Fibroblast of skin of left quadriceps (primary cell): ENCODE results near the gene SCAMP3.
A peak's percentile ranks its signal among the peaks of the same experiment; 100 is the strongest.
"Not testable (repeated sequence)": the region's sequence is repeated elsewhere in the genome, so short reads cannot be mapped to it uniquely, and the experiment has no call there.

Experiments used
- DNase-seq, 2 experiments: peaks; one replicate each; pipeline ENCODE4 v3.0.0-alpha.2; 2013; ENCODE audit warnings: low read depth in 2 of 2

The SCAMP3 gene

DNA sequence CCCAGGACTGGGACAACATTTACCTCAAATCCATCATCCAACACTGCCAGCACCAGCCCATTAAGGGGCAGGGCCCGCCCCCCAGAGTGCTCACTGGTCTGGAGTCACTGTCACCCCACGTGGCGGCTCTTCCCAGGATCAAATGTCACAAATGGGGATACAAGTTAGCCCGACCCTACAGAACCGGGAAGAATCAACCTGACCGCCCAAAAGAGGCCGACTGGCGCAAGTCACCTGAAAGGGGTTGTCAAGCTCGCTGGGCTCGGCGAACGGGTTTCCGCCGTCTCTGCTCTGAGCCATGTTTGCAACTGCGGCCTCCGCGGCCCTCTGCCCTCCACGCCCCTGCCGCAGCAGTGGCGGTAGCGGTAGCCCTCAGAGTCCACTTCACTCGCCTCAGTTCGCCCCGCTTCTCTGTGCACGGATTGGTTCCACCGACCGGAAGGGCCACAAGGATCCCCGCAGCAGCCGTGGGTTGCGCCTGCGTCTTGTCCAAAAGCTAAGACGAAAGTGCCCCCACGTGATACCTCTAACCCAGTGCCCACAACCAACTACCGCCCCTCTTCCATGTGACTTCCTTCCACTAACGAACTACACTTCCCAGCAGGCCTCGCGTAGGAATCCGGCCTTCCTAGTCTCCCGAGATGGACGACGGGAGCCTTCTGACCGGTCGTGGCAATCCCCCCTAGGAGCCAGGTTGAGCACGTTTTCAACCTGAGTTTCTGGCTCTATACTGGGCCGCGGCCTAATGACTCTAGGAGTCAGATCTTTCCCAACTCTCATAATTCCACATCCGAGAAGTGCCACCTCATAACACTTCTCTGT, at the start of gene SCAMP3:
Gene SCAMP3 (minus strand): TSS at position 509 of the 822 bp plus-strand sequence. CDS start 209 bp downstream, at position 300.
- DNase-seq: peak; percentile 94

DNA sequence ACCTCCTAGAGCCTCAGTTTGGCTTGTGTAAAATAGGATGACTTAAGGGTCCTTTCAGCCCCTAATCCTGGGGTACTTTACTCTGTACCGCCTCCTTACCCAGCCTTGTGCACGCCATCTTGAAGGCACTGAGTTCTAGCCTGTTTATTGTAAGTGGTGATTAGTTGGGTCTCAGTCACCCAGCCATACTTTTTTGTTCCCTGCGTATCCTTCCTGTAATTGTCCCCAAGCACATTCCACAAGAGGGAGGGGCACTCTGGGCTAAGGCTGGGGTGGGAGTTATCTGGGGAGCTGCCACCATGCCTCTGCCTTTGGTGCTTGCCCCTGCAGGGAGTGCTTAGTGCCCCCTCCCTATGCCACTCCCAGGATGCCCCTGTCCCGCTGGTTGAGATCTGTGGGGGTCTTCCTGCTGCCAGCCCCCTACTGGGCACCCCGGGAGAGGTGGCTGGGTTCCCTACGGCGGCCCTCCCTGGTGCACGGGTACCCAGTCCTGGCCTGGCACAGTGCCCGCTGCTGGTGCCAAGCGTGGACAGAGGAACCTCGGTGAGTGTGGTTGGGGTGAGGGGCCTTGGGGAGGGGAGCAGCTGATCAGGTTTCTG, 47.4 kb upstream of the SCAMP3 start:
- DNase-seq: no peak

- DNase-seq: peak; percentile 97
These were observed 46.6 kb upstream of the SCAMP3 start, which contains the start of gene FDPS for GRCh38 chr1:155308493-155309422. FDPS (plus strand) TSS chr1:155308866; CDS start chr1:155309790, 924 bp downstream.

DNA sequence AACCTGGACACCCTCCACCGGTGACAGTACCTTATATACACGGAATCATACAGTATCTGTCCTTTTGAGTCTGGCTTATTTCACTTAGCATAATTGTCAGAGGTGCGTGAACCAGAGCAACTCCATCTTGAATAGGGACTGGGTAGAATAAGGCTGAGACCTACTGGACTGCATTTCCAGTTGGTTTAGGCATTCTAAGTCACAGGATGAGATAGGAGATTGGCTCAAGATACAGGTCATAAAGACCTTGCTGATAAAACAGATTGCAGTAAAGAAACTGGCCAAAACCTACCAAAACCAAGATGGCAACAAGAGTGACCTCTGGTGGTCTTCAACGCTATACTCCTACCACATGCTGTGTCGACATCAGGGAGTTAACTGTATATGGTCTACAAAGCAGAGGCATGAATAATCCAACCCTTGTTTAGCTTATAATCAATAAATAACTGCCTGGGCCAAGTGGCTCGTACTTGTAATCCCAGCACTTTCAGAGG, 45.1 kb upstream of the SCAMP3 start:
- peak in 1 of 2 experiments; percentile 24 for DNase-seq

DNA sequence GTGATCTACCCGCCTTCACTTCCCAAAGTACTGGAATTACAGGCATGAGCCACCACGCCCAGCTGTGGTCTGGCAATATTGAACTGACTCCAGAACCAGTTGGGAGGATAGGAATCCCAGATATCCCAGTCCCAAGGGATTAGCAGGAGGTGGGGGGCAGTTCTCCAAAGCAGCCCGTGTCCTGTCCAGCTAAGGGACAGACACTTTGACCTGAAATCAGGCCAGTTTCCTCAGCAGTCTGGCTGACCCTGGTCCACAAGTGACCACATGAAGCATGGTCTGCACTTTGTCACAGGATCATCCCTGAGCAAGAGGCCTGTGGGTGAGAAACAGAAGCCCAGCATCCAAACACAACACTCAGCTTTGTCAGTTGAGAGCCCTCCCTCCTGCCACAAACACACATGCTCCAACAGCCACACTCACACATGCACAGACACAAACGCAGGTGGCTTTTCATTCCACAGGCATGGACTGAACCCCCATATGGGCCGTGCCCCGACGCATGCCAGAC, 43.8 kb upstream of the SCAMP3 start:
- no peak for DNase-seq

- no peak for DNase-seq
These were observed 42.5 kb upstream of the SCAMP3 start for GRCh38 chr1:155304558-155305063.

DNA sequence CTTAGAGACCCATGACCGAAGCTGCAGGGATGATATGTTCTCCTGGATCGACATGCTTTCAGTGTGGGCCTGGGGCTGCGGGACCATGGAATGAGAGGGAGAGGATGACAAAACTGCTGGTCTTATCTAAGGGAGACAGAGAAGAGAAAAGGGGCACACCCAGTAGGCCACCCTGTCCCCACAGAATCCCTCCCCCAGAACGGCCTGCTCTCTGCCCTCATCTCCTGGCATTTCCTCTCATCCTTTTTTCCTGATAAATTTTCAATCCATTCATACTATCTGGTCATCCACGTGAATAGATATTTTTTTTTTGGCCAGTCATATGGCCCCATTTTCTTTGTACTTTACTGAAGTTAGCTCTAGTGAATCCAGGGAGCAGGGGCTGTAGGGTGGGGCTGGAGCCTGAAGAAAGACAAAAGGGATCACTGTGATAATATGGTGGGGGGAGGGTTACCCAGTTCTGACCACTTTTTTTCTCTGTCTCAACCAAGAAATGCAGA, 39.2 kb upstream of the SCAMP3 start, which contains the start of gene PKLR:
Gene PKLR (minus strand): TSS at position 97 of the 500 bp plus-strand sequence. CDS start 43 bp downstream, at position 54.
- DNase-seq: no peak

DNA sequence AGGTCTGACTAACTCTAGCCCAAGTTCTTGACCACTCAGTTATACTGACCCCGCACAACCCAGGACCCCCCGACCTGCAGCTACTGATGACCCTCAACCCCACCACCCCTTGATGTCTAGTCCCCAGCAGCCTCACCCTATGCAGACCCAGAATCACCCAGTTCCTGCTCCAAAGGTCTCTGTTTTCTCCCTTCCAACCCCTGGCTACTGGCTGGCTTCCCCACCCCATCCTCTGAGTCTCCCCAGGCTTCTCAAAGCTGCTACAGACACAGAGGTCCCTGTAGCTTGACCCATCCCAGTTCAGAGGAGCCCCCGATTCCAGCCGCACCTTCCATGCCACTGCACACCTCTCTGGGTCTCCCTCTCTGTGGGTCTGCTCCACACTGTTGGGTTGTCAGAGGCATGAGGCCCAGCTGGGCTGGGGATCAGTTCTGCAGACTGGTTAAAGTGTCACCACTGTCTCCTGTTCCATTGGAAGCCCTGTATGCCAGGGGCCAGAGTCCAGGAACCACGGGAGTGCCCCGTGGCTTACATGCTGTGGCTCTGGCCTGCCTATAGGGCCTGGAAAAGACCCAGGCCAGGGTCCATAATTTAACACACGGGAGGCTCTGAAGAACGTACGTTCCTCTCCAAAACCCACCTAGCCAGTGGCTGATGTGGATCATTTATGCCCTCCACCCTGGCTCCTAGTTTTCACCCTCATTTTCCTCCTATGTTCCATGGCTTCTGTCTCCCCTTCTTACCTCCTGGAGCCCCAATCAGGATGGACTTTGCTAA, 38.6 kb upstream of the SCAMP3 start:
- no peak for DNase-seq

DNA sequence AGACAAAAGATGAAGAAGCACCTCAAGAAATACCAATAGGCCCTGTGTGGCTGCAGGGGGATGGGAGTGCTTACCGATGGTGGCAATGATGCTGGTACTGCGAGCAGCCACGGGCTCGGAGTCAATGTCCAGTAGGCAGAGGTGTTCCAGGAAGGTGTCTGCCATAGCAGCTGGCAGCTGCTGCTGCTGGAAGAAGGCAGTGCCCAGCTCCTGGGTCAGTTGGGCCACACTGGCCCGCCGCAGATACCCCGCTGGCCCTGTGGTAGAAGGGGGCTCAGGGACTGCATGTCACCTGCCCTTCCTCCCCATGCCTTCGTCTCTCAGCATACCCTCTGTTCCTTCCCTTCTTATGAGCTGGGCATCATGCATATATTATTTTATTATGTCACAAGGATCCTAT, 37.9 kb upstream of the SCAMP3 start:
- DNase-seq: no peak

DNA sequence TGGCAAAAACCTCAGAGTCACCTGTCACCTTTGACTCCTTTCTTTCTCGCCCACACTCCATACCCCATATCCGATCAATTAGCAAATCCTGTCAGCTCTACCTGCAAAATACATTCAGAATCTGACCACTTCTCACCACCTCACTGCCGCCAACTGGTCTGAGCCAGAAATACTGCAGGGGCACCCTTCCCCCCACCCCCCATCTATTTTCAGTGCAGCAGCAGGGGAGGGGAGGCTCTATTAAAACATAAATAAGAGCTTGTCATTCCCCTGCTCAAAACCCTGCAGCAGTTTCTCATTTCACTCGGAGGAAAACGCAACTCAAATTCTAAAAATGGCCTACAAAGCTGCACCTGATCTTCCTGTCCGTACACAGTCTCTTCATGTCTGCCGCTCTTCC, 35.2 kb upstream of the SCAMP3 start:
- DNase-seq: no peak

GRCh38 chr1:155296661-155297060, 34.5 kb upstream of the SCAMP3 start:
- no peak for DNase-seq

DNA sequence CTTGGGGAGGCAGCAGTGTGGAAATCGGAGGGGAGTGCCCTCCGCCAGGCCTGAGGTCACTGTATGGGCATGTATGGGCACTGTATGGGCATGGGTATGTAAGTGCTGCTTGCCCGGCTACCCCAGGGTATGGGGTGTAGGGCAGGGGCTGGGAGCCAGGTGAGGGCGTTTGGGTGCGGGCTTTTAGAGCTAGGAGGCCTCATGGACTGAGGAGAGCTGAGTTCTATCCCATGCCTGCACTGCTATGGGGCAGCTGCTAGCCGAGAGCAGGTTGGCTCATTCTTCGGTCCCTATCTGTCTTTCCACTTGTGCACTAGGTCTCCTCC, 33.7 kb upstream of the SCAMP3 start:
- DNase-seq: no peak

DNA sequence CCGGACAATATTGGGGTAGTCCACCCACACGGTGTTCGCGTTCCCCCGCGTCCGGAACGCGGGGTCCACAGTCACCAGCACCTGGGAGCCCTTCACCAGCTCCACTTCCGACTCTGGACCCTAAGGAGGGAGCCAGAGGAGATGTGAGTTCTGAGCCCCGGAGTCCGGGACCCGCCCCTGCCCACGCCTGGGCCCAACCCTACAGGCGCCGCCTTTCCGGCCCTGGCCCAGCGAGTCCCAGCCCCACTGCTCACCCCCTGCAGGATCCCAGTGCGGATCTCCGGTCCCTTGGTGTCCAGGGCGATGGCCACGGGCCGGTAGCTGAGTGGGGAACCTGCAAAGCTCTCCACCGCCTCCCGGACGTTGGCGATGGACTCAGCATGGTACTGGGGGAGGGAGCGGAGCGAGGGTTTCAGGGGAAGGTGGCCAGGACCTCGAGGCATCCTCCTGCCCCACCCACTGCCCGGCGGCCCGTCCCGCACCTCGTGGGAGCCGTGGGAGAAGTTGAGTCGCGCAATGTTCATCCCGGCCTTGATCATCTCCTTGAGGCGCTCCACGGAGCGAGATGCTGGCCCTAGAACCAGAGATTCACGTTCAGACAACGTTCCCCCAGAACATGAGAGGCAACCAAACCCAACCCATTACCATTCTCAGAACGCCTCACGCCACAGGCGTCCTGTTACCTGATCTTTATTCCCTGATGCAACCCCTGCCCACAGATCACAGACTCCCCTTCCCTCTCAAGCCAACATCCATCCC, 33.2 kb upstream of the SCAMP3 start:
- no peak for DNase-seq

GRCh38 chr1:155294520-155295182, 32.5 kb upstream of the SCAMP3 start:
- no peak for DNase-seq

DNA sequence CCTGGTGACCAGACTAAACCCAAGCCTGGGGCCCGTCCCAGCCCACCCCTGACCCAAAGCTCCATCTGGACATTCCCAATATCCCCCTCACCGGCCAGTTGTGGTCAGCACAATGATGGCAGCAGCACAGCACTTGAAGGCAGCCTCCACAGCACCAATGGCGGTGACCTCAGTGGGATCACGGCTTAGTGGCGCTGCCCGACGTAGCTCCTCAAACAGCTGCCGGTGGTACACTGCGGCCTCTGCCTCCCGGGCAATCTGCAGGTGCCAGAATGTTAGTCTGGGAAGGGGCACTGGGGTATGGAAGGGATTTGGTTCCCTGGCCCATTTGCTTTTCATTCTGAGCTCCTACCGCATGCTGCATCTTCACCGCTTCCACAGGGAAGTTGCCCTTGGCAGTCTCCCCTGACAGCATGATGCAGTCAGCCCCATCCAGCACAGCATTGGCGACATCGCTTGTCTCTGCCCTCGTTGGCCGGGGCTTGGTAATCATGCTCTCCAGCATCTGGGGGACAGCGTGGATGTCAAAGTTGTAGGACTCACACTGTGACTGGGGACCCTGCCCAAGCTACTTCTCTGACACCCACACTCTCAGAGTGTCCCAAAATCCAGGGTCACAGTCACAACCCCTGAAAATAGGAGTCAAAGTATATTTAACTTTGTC, 31.1 kb upstream of the SCAMP3 start:
- no peak for DNase-seq

DNA sequence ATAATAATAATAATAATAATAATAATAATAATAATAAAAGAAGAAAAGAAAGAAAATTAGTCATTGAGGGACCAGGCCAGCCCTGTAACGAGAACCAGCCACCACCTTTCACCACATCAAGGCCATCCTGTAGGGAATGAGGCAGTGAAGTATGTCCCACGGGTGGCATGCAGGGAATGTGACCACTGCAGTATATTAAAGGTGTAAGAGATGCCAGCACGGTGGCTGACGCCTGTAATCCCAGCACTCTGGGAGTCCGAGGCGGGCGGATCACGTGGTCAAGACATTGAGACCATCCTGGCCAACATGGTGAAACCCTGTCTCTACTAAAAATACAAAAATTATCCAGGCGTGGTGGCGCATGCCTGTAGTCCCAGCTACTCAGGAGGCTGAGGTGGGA, 28.8 kb upstream of the SCAMP3 start:
- not testable (repeated sequence) for DNase-seq

GRCh38 chr1:155287987-155288543, 25.9 kb upstream of the SCAMP3 start:
- no peak for DNase-seq

GRCh38 chr1:155286544-155286943, 24.4 kb upstream of the SCAMP3 start:
- DNase-seq: no peak
